CD4-positive, CD25-positive, alpha-beta regulatory T cell (primary cell): ENCODE data around the gene ATG5. TPM values are rescaled to one million over a fixed set of nuclear protein-coding genes. Genes with fewer than 3 reads are reported as not detected.
A peak's percentile ranks its signal among the peaks of the same experiment; 100 is the strongest.

ENCODE experiments used
- ATAC-seq, 2 donors: fragments of 150-1000 bp; cut with Tn5 transposase; one replicate each; pipeline ENCODE4 v1.10.0; 2021; ENCODE audit warnings: low read depth in 2 of 2, moderate number of reproducible peaks in 2 of 2, moderate library complexity in 1 of 2
- DNase-seq, 3 donors: peaks; one replicate each; pipeline versions ENCODE4 v3.0.0 to v3.0.0-alpha.2; 2012 to 2022; ENCODE audit warnings: mixed read lengths in 1 of 3
- H3K27ac ChIP-seq: one replicate; pipeline ENCODE4 v1.7.0; 2013; ENCODE audit warnings: mild to moderate bottlenecking, low read length; ENCODE audit not compliant: insufficient read depth, poor library complexity, severe bottlenecking
- H3K27me3 ChIP-seq: one replicate; pipeline ENCODE4 v1.7.0; 2013; ENCODE audit warnings: low read length; ENCODE audit not compliant: control insufficient read depth, insufficient read depth
- H3K36me3 ChIP-seq: one replicate; pipeline ENCODE4 v1.7.0; 2013; ENCODE audit warnings: mild to moderate bottlenecking, low read length, moderate library complexity; ENCODE audit not compliant: control insufficient read depth, insufficient read depth
- H3K4me1 ChIP-seq: 2 replicates; pipeline ENCODE4 v1.7.0; 2013; ENCODE audit warnings: mild to moderate bottlenecking, low read length; ENCODE audit not compliant: insufficient read depth, control insufficient read depth, poor library complexity, severe bottlenecking
- H3K4me3 ChIP-seq: one replicate; pipeline ENCODE4 v1.7.0; 2013; ENCODE audit warnings: low read depth, mild to moderate bottlenecking, low read length, moderate library complexity
- H3K9me3 ChIP-seq, 2 experiments: 1 replicate in 1 of 2; 2 replicates in 1 of 2; pipeline ENCODE4 v1.7.0; 2013; ENCODE audit warnings: low read length in 2 of 2, mild to moderate bottlenecking in 1 of 2, moderate library complexity in 1 of 2; ENCODE audit not compliant: control insufficient read depth in 2 of 2
- H3K27ac Mint-ChIP-seq, 3 donors: one replicate each; pipeline ENCODE4 v1.8.0; 2020 to 2022; ENCODE audit warnings: mild to moderate bottlenecking in 3 of 3, mixed read lengths in 3 of 3, moderate library complexity in 2 of 3
- H3K27me3 Mint-ChIP-seq: one replicate; pipeline ENCODE4 v1.8.0; 2022; ENCODE audit warnings: mild to moderate bottlenecking, mixed read lengths
- H3K36me3 Mint-ChIP-seq: one replicate; pipeline ENCODE4 v1.8.0; 2020; ENCODE audit warnings: mixed read lengths
- H3K4me1 Mint-ChIP-seq, 4 donors: one replicate each; pipeline ENCODE4 v1.8.0; 2020 to 2022; ENCODE audit warnings: mixed read lengths in 4 of 4, mild to moderate bottlenecking in 1 of 4
- H3K4me3 Mint-ChIP-seq, 4 donors: one replicate each; pipeline ENCODE4 v1.8.0; 2020 to 2022; ENCODE audit warnings: mild to moderate bottlenecking in 4 of 4, mixed read lengths in 4 of 4, moderate library complexity in 3 of 4
- H3K9me3 Mint-ChIP-seq, 7 donors: one replicate each; pipeline ENCODE4 v1.8.0; 2020 to 2022; ENCODE audit warnings: mixed read lengths in 7 of 7, mild to moderate bottlenecking in 3 of 7, moderate library complexity in 2 of 7
- polyA plus RNA-seq, 4 donors: library from polyadenylated mRNA; unstranded; fragments of 300-500 nt; fragmentation: Illumina TruSeq; gene quantifications; one replicate each; pipeline ENCODE4 v1.2.3, GENCODE V29; 2021
- total RNA-seq: library from RNA; stranded (reverse); gene quantifications from one replicate; pipeline ENCODE4 v1.2.3, GENCODE V29; 2022

Gene ATG5
- total and polyA plus RNA-seq, 5 donors from 2014 or later, result 35.1 to 49.6 (median 45.9) TPM

GRCh38 chr6:106173124-106173879 lies 152.3 kb downstream of the ATG5 start:
- Mint-ChIP-seq H3K27me3 (no peaks in the 10 kb centered on the region), H3K4me1 (peaks cover 5 to 40% (median 29%) of the 10 kb centered on the region in 4 donors), H3K4me3 (peak overlapping the region in 1 of 4 donors; percentile 55), H3K27ac (peak overlapping the region in 2 of 3 donors; percentile 53 to 72), H3K9me3 (no peaks in the 10 kb centered on the region), H3K36me3 (peaks cover 14% of the 10 kb centered on the region)
- H3K36me3 ChIP-seq, result no peaks in the 10 kb centered on the region
- H3K9me3 ChIP-seq, result no peaks in the 10 kb centered on the region
- H3K27ac ChIP-seq, result no peak overlapping the region
- H3K4me3 ChIP-seq, result no peak overlapping the region
- peak; percentile 46 to 63 for ATAC-seq
- peak in 1 of 3 donors; percentile 79 for DNase-seq
- H3K27me3 ChIP-seq, result no peaks in the 10 kb centered on the region
- H3K4me1 ChIP-seq, result peaks cover 10% of the 10 kb centered on the region

- Histone ChIP-seq H3K27ac (no peak overlapping the region), H3K4me1 (peaks cover 22% of the 10 kb centered on the region), H3K36me3 (no peaks in the 10 kb centered on the region), H3K27me3 (no peaks in the 10 kb centered on the region), H3K9me3 (no peaks in the 10 kb centered on the region), H3K4me3 (no peak overlapping the region)
- Mint-ChIP-seq H3K36me3 (peaks cover 9% of the 10 kb centered on the region), H3K27ac (peak overlapping the region in 2 of 3 donors; percentile 31 to 39), H3K4me1 (peaks cover 19 to 47% (median 33%) of the 10 kb centered on the region in 4 donors), H3K9me3 (no peaks in the 10 kb centered on the region), H3K4me3 (no peak overlapping the region), H3K27me3 (no peaks in the 10 kb centered on the region)
- ATAC-seq (no peak), DNase-seq (no peak)
These were observed 155.3 kb downstream of the ATG5 start for GRCh38 chr6:106170030-106170791.

- Mint-ChIP-seq H3K27me3 (no peaks in the 10 kb centered on the region), H3K4me1 (peaks cover 19 to 52% (median 36%) of the 10 kb centered on the region in 4 donors), H3K9me3 (no peaks in the 10 kb centered on the region), H3K36me3 (peaks cover 12% of the 10 kb centered on the region), H3K27ac (peak overlapping the region in 1 of 3 donors; percentile 39), H3K4me3 (no peak overlapping the region)
- no peak overlapping the region for H3K4me3 ChIP-seq
- ATAC-seq (no peak), DNase-seq (no peak)
- H3K36me3 ChIP-seq, result no peaks in the 10 kb centered on the region
- H3K4me1 ChIP-seq, result peaks cover 24% of the 10 kb centered on the region
- no peaks in the 10 kb centered on the region for H3K27me3 ChIP-seq
- no peak overlapping the region for H3K27ac ChIP-seq
- no peaks in the 10 kb centered on the region for H3K9me3 ChIP-seq
These were observed 156.0 kb downstream of the ATG5 start for GRCh38 chr6:106169517-106169916.

GRCh38 chr6:106168097-106168888 lies 157.3 kb downstream of the ATG5 start:
- peak overlapping the region in 2 of 4 donors; percentile 28 to 31 for H3K4me3 Mint-ChIP-seq
- H3K27me3 Mint-ChIP-seq, result no peaks in the 10 kb centered on the region
- no peaks in the 10 kb centered on the region for H3K27me3 ChIP-seq
- no peaks in the 10 kb centered on the region for H3K9me3 Mint-ChIP-seq
- H3K27ac Mint-ChIP-seq, result peak overlapping the region in 1 of 3 donors; percentile 83
- no peak for ATAC-seq
- no peaks in the 10 kb centered on the region for H3K9me3 ChIP-seq
- no peaks in the 10 kb centered on the region for H3K36me3 ChIP-seq
- H3K27ac ChIP-seq, result no peak overlapping the region
- peaks cover 16 to 58% (median 41%) of the 10 kb centered on the region in 4 donors for H3K4me1 Mint-ChIP-seq
- no peak overlapping the region for H3K4me3 ChIP-seq
- H3K4me1 ChIP-seq, result peaks cover 27% of the 10 kb centered on the region
- DNase-seq, result no peak
- H3K36me3 Mint-ChIP-seq, result peaks cover 13% of the 10 kb centered on the region

- no peak for ATAC-seq
- H3K36me3 Mint-ChIP-seq, result peaks cover 9% of the 10 kb centered on the region
- peaks cover 34% of the 10 kb centered on the region for H3K4me1 ChIP-seq
These were observed 158.3 kb downstream of the ATG5 start for GRCh38 chr6:106167096-106167814.

GRCh38 chr6:106165885-106166485 lies 159.6 kb downstream of the ATG5 start:
- Mint-ChIP-seq H3K9me3 (no peaks in the 10 kb centered on the region), H3K36me3 (peaks cover 9% of the 10 kb centered on the region), H3K4me1 (peaks cover 25 to 60% (median 42%) of the 10 kb centered on the region in 4 donors), H3K27me3 (no peaks in the 10 kb centered on the region), H3K27ac (peak overlapping the region in 2 of 3 donors; percentile 18 to 97), H3K4me3 (peak overlapping the region in 1 of 4 donors; percentile 9)
- DNase-seq (no peak), ATAC-seq (no peak)
- Histone ChIP-seq H3K4me1 (peaks cover 34% of the 10 kb centered on the region), H3K9me3 (no peaks in the 10 kb centered on the region), H3K4me3 (no peak overlapping the region), H3K36me3 (no peaks in the 10 kb centered on the region), H3K27me3 (no peaks in the 10 kb centered on the region), H3K27ac (no peak overlapping the region)

More at GRCh38 chr6:106167096-106167814, 158.3 kb downstream of the ATG5 start:
- no peaks in the 10 kb centered on the region for H3K27me3 Mint-ChIP-seq
- DNase-seq, result peak in 1 of 3 donors; percentile 79
- H3K9me3 ChIP-seq, result no peaks in the 10 kb centered on the region
- no peaks in the 10 kb centered on the region for H3K27me3 ChIP-seq
- H3K4me3 Mint-ChIP-seq, result peak overlapping the region in 2 of 4 donors; percentile 30 to 51
- peak overlapping the region; percentile 45 for H3K4me3 ChIP-seq
- peak overlapping the region; percentile 69 for H3K27ac ChIP-seq
- peak overlapping the region; percentile 82 to 86 (median 83) for H3K27ac Mint-ChIP-seq
- H3K4me1 Mint-ChIP-seq, result peaks cover 25 to 60% (median 44%) of the 10 kb centered on the region in 4 donors
- no peaks in the 10 kb centered on the region for H3K36me3 ChIP-seq
- H3K9me3 Mint-ChIP-seq, result no peaks in the 10 kb centered on the region
